Muscle of back (tissue), 13 donors: ENCODE measurements around the gene TMOD4. TPM values are rescaled to one million over a fixed set of nuclear protein-coding genes. Genes with fewer than 3 reads are reported as not detected.
A peak's percentile ranks its signal among the peaks of the same experiment; 100 is the strongest.
"Not testable (repeated sequence)": the region's sequence is repeated elsewhere in the genome, so short reads cannot be mapped to it uniquely, and the experiment has no call there.

ENCODE experiments used
- DNase-seq, 3 donors: peaks; one replicate each; pipeline versions ENCODE4 v3.0.0 to v3.0.0-alpha.2; 2013
- long read RNA-seq, 9 donors: transcript quantifications; one replicate each; lab custom pipeline, GENCODE V29; 2026
- polyA plus RNA-seq, 10 donors: library from polyadenylated mRNA; unstranded; fragments of 120-200 nt; gene quantifications; one replicate each; pipeline ENCODE4 v1.2.1, GENCODE V29; 2013; ENCODE audit not compliant: insufficient read length in 10 of 10

TMOD4 gene
- 10 to 100 TPM in 9 of 10 donors, 1 to 10 TPM in 1; 8.0 to 53.2 (median 26.8) TPM for polyA plus RNA-seq
- long read RNA-seq, donor 1, transcript TMOD4-201 (10 exons, 1,267 nt) = major isoform, 7 of 7 reads
- long read RNA-seq, donor 1, partial matches to known transcripts = 0 of 7 reads
- long read RNA-seq, donor 1, other reads (novel, unspliced or antisense) = 0 of 7 reads
- long read RNA-seq, donor 2 = 0 reads
- long read RNA-seq, donor 3 = 0 reads
- long read RNA-seq, donor 4, partial matches to known transcripts = 0 of 3 reads
- long read RNA-seq, donor 4, other reads (novel, unspliced or antisense) = 0 of 3 reads
- long read RNA-seq, donor 5, transcript TMOD4-201 (10 exons, 1,267 nt) = major isoform, 6 of 6 reads
- long read RNA-seq, donor 5, partial matches to known transcripts = 0 of 6 reads
- long read RNA-seq, donor 5, other reads (novel, unspliced or antisense) = 0 of 6 reads
- long read RNA-seq, donor 6, transcript TMOD4-201 (10 exons, 1,267 nt) = major isoform, 12 of 12 reads
- long read RNA-seq, donor 6, partial matches to known transcripts = 0 of 12 reads
- long read RNA-seq, donor 6, other reads (novel, unspliced or antisense) = 0 of 12 reads
- long read RNA-seq, donor 7, transcript TMOD4-201 (10 exons, 1,267 nt) = major isoform, 5 of 5 reads
- long read RNA-seq, donor 7, partial matches to known transcripts = 0 of 5 reads
- long read RNA-seq, donor 7, other reads (novel, unspliced or antisense) = 0 of 5 reads
- long read RNA-seq, donor 8, partial matches to known transcripts = 0 of 2 reads
- long read RNA-seq, donor 8, other reads (novel, unspliced or antisense) = 0 of 2 reads
- long read RNA-seq, donor 9 = 0 reads

DNA sequence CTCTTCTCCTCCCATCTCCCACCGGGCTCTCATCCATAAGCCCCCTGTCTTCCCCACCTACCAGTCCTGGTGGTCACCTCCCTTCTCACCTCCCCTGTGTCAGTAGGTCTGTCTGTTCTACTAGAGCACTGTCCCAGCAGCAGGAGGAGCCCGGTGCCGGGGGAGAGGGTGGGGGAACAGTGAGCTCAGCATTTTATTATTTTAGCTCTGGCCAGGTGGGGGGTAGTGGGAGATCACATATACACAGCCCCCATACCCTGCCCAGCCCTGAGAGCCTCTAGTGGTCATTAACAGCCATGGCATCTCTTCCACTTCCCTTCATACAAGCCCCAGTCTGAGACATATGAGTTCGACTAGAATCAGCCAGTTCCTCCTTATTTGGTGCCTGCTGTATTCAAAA is at the start of gene TMOD4:
TSS of gene TMOD4 (minus strand) at position 119 of the 400 bp plus-strand sequence. CDS start 1,106 bp downstream, outside the sequence.
- no peak for DNase-seq

DNA sequence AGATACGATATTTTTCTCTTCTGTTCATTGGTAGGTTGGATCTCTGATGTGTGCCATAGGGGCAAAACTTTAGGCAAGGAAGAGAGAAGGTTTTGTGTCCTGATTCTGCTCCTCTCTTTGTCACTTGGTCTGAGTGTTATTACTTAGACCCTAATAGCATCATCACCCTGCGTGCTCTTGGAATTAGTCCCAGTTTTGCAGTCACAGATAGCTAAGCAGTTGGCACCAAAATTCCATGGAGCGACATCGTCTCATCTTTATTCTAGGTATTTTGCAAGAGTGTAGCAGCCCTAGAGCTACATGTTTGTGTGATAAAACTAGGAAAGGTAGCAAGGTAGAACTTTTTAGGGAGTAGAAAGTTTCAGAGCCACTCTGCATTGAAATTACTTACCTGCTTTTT is 46.3 kb upstream of the TMOD4 start:
- no peak for DNase-seq

DNA sequence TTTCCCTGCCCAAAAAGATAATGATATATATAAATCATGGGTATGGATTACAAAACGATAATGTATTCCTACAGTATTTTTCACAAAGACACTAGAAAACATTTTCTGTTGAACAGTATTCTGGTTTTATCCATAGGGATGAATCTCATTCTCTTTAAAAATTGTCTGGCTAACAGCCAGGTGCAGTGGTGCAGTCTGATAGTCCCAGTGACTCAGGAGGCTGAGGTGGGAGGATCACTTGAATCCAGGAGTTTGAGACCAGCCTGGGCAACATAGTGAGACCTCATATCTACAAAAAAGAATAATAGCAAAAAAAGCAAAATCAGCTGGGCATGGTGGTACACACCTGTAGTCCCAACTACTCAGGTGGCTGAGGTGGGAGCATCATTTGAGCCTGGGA is 45.8 kb upstream of the TMOD4 start:
- no peak for DNase-seq

DNA sequence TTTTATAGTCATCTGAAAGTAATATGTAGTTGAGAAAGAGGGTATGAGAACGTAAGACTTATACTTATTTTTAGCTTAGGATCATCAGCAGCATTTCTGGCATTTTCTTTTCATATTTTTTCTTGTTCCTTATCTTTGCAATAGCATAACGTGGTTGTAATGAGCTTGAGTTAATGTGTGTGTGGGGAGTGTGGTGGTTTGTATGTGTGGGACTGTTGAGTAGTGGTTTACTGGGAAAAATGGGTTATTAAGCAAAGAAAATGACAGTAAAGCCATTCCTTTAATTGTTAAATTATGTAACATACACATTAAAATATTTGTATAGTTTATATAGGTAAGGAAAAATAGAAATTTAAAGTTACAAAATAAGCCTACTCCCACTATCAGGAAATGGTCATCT is 37.8 kb upstream of the TMOD4 start:
- DNase-seq = no peak

DNA sequence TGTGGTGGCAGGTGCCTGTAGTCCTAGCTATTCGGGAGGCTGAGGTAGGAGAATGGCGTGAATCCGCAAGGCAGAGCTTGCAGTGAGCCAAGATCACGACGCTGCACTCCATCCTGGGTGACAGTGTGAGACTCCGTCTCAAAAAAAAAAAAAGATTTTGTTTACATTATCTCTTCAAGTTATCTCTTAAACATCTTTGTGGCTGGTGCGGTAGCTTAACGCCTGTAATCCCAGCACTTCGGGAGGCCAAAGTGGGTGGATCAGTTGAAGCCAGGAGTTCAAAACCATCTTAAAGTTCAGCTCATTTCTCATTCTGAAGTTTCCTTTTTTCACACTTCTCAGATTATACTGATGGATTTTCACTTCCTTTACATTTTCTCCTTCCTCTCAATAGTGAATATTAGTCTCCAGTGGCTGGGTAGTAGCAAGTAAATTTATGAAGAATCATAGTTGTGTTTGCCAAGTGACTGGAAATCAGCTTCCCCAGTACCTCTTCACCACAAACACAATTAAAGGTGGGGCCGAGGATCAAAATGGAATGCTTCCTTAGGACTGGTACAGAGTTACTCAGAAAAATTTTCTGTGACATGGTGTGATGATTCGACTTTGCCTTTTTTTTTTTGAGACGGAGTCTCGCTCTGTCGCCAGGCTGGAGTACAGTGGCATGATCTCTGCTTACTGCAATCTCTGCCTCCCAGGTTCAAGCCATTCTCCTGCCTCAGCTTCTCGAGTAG is 36.4 kb upstream of the TMOD4 start:
- no peak for DNase-seq

DNA sequence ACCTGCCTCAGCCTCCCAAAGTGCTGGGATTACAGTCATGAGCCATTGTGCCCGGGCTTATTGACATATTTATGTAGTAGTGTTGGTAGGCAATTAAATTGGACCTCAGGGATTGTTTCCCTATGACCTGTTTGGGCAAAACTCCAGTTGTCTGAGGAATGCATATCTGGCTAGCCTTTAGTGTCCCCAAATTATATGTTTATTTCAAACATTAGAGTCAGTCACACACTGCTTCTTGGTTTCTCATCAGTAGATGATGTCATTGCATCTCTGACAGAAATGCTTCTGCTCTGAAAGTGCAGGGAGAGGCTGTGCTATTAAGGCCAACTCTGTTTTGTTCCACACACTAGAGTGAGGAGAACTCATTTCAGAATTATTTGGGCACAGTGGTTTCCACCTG is 35.0 kb upstream of the TMOD4 start:
- no peak for DNase-seq

DNA sequence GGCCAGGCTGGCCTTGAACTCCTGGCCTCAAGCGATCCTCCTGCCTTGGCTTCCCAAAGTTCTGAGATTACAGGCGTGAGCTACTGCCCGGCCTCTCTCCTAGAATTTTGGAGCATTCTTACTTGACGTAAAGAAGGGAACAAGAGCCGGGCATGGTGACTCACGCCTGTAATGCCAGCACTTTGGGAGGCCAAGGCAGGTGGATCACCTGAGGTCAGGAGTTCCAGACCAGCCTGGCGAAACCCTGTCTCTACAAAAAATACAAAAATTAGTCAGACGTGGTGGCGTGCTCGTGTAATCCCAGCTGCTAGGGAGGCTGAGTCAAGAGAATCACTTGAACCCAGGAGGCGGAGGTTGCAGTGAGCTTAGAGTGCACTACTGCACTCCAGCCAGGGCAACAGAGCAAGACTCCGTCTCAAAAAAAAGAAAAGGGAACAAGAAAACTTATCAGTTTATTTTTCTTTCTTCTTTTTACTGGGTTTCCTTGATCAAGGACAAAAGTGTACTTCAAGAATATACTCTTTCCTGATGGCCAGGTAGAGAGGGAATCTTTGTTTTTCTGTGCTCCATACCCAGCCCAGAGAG is 29.7 kb upstream of the TMOD4 start:
- DNase-seq = not testable (repeated sequence)

DNA sequence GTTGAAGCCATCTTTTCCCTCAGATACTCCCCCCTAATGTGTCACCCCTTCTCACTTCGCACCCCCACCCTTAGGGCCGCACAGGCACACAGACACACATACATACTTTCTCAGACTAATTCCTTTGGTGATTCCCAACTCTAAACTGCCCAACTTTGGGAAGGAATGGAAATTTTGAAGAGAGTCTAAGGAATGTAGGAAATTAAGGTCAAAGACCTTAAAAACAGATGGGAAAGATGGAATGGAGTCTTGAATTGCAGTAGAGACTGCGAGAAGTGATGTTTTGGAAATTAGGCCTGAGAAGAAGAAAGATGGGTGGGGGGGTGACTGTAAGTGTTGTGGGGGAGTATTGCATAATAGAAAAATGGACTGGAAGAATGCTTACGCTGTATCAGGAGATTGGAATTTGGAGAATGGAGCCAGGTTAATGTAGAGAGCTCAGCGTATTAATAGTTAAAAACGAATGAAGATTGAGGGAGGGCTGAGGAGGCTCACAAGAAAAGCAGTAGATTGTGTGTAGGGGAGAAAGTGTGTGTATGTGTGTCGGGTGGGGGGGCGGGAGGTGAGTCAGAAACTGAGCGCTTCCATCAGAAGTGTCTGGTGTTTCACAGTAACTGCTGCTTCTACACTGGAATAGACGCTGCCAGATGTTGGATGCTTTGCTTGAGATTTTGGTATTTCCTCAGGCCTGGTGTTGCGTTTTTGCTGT is 24.2 kb upstream of the TMOD4 start:
- DNase-seq = peak; percentile 21 to 88 (median 50)

DNA sequence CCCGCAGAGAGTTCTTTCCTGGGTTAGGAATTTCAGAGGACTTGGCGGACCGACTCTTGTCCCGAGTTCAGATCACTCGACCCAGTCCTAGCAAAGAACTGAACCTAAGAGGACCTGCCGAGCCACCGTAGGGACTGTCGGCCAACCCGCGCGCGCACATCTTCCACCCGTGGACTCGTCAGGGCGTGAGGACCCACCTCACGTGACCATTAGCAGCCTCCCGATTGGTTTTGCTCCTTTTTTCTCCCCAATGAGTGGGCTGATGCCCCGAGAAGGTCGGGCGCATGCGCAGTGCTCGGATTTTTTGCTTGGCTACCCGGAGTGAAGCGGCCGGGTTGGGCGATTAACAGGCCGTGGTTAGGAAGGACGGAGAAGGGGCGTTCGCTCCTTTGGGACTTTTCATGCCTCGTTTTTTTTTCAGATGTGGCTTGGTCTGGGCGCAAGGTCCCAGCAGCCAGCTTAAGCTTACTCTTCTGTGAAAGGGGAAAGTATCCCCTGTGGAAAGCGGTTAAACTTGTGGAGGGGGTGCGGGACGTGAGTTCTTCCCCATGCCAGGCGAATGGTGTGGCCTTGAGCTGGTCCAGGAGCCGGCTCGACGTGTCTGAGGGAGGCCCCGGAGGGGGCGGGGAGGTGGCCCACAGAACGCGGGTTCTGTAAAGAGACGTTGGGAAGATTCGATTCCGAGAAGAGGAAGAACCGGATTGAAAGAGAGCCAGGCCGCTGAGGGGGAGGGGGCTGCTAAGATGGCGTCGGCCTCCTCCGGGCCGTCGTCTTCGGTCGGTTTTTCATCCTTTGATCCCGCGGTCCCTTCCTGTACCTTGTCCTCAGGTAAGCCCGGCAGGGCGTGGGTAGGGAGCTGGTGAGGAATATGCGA is 22.7 kb upstream of the TMOD4 start, which contains the start of gene PIP5K1A:
TSS of gene PIP5K1A (plus strand) at position 299 of the 874 bp plus-strand sequence. CDS start at position 744, 445 bp downstream.
- DNase-seq = peak; percentile 98 to 99 (median 98)

DNA sequence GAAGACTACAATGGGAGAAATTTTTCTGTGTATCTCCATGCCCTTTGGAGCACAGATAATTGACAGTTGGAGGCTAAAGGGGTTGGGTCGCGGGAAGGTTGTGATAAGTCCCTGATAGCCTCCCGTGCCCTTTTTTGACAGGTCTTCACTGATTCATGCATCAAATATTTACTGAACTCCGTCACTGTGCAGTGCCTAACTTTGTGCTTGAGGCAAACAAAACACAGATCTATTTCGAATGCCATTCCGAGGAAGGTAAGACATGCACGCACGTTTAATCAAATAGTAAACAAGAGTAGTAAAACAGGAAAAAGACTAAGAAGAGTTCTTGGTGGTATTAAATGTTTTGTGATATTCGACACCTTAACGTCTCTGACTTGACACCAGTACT is 22.1 kb upstream of the TMOD4 start:
- DNase-seq = no peak

DNA sequence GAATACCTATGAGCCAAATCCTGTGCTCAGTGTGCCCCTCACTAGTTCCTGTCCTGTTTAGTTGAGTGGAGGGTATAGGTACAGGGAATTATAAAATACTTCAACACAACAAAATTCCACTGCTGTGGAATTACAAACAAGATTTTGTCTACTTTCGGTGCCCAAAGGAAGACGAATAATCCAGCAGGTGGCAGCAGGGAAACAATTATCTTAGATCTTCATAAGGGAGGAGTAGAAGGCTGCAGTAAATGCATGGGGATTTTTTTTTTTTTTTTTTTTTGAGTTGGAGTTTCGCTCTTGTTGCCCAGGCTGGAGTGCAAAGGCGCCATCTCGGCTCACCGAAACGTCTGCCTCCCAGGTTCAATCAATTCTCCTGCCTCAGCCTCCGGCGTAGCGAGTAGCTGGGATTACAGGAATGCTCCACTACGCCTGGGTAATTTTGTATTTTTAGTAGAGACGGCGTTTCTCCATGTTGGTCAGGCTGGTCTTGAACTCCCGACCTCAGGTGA is 20.6 kb upstream of the TMOD4 start:
- DNase-seq = peak; percentile 82 to 90 (median 84)

DNA sequence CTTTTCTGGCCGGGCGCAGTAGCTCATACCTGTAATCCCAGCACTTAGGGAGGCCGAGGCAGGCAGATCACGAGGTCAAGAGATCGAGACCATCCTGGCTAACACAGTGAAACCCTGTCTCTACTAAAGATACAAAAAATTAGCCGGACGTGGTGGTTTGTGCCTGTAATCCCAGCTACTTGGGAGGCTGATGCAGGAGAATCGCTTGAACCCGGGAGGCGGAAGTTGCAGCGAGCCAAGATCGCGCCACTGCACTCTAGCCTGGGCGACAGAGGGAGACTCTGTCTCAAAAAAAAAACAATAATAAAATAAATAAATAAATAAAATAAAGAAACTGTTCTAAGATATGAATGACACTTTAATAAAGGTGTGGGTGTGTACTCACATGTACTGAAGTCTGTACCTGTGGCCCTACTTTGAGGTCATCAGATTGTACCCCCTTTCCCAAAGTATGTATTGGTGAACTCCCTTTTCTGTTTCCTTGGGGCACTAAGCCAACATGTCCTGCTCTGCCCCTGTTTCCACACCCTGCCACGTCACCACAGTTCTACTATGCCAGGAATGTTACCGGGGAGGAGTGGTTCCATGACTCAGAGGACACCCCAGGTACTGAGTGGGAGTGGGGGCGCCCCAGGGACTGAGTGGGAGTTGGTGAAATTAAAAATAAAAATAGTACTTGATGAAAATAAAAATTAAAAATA is 19.3 kb upstream of the TMOD4 start:
- DNase-seq = peak in 2 of 3 donors; percentile 26 to 66

DNA sequence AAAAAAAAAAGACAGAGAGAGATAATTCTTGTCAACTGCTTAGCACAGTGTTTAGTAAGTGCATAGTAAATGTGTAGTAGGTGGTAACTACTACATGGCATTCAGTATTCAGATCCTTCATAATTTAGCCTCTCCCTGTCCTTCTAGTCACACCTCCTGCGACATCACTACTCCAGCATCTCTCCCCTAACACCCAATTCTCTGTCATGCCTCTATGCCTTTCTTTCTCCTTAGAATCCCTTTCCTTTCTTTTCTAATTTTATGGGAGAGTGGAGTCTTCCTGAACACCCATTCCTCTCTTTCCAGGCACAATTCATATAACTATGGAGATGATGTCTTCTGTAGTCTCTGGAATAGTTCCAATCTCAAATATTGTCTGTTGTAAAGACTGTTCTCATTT is 18.1 kb upstream of the TMOD4 start:
- DNase-seq = no peak

DNA sequence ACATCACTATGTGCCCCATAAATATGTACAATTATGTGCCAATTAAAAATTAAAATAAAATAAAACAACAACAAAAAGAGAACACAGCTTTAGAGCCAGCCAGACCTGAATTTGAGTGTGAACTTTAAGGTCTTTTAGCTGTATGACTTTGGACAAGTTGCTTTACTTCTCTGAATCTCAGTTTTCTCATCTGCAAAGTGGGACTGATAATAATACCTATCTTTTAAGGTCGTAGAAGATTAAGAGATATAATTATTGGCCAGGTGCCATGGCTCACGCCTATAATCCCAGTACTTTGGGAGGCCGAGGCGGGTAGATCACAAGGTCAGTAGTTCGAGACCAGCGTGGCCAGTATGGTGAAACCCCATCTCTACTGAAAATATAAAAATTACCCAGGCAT is 17.5 kb upstream of the TMOD4 start:
- no peak for DNase-seq

DNA sequence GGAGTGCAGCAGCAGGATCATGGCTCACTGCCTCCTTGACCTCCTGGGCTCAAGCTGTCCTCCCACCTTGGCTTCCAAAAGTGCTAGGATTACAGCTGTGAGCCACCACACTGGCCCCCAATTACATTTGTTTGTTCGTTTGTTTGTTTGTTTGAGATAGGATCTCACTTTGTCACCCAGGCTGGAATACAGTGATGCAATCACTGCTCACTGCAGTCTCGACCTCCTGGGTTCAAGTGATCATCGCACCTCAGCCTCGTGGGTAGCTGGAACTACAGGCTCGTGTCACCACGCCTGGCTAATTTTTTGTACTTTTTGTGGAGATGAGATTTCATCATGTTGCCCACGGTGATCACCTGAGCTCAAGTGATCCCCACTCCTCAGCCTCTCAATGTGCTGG is 16.3 kb upstream of the TMOD4 start:
- no peak for DNase-seq

DNA sequence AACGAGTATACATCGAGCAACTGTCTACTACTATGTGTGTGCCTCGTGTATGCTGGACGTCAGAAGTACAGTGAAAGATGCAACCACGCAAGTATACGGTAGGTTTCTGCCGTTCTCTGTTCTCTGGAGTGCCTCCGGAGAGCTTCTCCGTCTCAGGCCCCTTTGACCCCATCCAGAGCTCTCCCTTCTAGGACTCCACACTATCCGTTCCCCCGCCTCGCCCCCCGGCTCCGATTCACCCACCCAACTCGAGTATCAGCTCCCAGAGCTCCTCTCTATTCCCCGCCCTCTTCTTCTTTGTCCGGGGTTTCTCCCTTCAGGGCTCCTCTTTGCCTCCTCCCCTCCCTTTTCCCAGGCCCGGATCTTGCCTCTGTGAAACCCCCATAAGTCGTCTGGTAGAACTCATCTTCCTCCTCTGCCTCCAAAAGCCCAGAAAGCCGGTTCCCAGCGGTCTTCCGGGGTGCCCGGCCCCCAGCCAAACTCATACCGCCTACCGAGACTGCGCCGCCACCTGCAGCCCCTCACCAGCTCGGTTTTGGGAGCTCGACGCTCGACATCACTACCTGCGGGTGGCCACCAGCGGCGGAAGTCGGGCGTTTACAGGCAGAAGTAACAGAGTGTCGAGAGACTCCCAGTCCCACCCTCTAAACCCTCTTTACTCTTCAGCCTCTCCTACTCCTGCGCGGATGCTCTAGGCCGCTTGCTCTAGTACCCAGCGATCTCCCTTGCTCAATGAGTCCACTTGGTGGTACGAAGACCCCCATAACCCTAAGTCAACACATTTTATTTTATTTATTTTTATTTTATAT is 14.1 kb upstream of the TMOD4 start, which contains the start of gene VPS72:
TSS of gene VPS72 (minus strand) at position 561 of the 809 bp plus-strand sequence. CDS start at position 485, 76 bp downstream.
- peak; percentile 88 to 96 (median 89) for DNase-seq

DNA sequence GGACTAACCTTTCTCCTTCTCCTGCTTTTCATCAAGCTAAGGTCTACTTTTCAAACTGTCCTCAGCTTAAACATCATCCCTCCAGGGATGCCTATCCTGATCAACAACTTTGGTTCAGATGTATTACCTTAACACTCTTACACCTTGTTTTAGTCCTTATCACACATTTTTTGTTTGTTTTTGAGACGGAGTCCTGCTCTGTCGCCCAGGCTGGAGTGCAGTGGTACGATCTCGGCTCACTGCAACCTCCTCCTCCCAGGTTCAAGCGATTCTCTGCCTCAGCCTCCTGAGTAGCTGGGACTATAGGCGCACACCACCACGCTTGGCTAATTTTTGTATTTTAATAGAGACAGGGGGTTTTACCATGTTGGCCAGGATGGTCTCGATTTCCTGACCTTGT is 12.9 kb upstream of the TMOD4 start:
- not testable (repeated sequence) for DNase-seq

DNA sequence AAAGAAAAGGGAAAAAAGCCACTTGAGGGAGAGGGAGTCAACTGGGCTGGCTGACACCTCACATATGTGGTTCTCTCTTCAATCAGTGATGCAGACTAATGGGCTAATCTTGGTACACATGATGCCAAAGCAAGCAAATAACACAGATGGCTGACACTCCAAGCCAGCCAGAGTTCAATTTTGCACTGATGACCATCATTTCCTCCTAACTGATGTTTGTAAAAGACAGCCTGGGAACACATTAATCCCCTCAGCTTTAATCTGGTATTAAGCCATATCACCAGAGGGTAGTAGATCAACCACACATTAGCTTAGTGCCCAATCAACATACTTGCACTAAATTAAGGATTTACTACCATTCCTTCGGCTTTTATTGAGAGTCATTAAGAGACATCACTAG is 11.4 kb upstream of the TMOD4 start:
- DNase-seq = no peak
